ENCODE data around the gene ARHGAP18.

ARHGAP18 gene

DNA sequence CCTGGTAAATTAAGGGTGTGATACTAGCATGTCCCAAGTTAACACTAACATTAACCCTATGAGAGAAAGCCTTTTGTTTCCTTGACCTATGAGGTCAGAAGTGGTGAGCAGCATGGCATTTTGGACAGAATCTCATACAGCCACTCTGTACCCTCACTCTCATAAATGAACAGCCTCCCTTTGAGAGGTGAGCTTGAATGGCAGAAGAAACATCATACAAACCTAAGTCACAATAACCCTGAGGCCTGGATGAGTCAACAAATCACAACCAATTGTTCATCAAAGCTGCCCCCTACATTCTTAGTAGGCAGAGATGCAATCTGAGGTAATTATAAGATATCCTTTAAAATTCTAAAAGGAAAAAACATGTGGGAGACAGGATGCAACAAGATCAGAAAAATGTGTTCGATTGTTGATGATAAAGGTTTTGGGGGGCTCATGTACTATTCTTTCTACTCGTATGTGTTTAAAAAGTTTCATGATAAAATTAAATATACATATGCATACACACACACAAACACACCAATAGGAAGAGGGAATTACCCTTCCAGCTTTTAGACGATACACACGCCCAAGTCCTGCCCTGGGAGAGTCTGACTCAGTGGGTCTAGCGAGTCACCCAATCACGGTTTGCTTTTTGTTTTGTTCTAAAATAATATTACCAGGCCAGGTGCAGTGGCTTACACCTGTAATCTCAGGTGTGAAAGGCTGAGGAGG lies 117.3 kb downstream of the ARHGAP18 start:
- TF ChIP-seq, protein P1, sequence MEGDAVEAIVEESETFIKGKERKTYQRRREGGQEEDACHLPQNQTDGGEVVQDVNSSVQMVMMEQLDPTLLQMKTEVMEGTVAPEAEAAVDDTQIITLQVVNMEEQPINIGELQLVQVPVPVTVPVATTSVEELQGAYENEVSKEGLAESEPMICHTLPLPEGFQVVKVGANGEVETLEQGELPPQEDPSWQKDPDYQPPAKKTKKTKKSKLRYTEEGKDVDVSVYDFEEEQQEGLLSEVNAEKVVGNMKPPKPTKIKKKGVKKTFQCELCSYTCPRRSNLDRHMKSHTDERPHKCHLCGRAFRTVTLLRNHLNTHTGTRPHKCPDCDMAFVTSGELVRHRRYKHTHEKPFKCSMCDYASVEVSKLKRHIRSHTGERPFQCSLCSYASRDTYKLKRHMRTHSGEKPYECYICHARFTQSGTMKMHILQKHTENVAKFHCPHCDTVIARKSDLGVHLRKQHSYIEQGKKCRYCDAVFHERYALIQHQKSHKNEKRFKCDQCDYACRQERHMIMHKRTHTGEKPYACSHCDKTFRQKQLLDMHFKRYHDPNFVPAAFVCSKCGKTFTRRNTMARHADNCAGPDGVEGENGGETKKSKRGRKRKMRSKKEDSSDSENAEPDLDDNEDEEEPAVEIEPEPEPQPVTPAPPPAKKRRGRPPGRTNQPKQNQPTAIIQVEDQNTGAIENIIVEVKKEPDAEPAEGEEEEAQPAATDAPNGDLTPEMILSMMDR (IDR thresholded peaks at IDR 0.05; ENCODE audit: borderline replicate concordance, insufficient read depth, low read depth, low read length) = no peak
- H3K4me3 ChIP-seq (ENCODE audit: low read depth, low read length) = no peak overlapping the region

DNA sequence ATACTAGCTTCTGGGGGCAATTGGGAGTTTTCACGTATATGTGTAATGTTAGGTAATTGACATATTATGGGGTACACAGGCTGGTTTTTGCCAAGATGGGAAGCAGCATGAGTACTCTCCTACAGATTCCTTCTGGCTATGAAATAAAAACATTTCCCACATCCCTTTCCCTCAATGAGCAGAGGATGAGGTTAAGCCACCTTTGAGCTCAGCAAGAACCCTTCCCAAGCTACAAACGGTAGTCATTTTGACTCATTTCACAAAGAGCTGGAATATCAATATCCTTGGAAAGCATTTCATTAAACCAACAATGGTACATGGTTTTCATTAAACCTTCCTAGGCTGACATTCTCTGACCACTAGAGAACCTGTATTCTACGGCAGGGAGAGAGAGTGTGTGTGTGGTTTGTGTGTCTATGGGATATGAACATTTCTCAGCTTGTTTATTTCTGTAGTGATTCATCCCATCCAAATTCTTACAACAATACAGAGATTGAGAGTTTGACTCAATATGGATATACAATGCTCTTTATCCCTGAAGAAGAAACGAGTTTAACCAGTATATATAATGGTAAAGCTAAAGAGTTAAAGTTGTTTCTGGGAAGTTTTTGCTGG lies 119.5 kb downstream of the ARHGAP18 start:
- TF ChIP-seq, protein P1 (IDR thresholded peaks at IDR 0.05; ENCODE audit: borderline replicate concordance, insufficient read depth, low read depth, low read length) = no peak
- no peak overlapping the region for H3K4me3 ChIP-seq (ENCODE audit: low read depth, low read length)

DNA sequence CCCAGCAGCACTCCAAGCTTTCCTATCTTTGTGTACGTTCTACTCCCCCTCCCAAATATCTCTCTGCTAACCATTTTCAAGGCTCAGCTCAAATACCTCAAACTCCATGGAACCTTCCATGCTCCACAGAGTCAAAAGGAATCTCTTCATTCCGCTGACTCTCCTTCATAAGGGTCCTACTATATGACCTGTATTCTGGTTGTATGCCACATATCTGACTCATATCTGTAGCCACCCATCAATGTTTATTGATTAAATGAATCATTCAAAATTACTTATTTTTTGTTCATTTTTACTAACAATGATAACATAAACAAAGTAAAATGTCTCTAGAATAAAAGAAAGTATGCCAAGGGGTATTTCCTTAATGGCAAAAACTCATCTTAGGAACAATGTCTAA lies 123.2 kb downstream of the ARHGAP18 start:
- TF ChIP-seq, protein P1 (IDR thresholded peaks at IDR 0.05; ENCODE audit: borderline replicate concordance, insufficient read depth, low read depth, low read length) = no peak
- no peak overlapping the region for H3K4me3 ChIP-seq (ENCODE audit: low read depth, low read length)

DNA sequence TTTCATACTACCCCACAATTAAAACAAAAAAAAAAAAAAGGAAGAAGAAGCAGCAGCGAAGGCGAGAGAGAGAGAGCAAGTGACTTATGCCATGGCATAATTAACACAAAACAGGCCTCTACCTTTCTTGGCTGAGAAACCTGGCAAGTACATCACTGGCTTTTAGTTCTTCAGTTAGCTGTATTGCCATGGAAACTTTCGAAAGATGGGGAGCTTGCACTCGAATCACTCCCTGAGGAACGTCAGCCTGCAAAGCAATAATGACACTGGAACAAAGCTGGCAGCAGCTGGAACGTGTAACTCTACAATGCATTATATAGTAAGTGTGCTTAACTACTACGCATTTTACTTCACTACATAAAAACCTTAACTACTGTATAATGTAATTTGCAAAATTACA lies 126.1 kb downstream of the ARHGAP18 start:
- no peak overlapping the region for H3K4me3 ChIP-seq (ENCODE audit: low read depth, low read length)
- TF ChIP-seq, protein P1 (IDR thresholded peaks at IDR 0.05; ENCODE audit: borderline replicate concordance, insufficient read depth, low read depth, low read length) = no peak

DNA sequence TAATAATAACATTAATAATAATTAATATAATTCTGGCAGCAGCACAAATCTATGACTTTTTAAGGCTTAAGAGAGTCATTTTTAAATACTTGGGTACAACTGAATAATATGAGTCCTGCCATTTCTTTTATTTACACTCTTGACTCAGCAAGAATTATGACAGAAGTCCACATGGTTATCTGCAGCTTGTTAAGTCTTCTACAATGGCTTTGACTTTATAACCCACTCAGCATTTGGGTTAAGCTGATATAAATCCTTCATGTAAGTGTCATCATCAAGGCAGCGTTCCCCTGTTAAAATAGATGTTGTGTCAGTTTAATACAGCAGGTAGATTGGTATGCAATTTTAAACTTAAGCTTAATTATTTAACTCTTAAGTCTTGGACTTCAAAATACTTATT lies 131.7 kb downstream of the ARHGAP18 start:
- TF ChIP-seq, protein P1 (IDR thresholded peaks at IDR 0.05; ENCODE audit: borderline replicate concordance, insufficient read depth, low read depth, low read length) = no peak
- H3K4me3 ChIP-seq (ENCODE audit: low read depth, low read length) = no peak overlapping the region

DNA sequence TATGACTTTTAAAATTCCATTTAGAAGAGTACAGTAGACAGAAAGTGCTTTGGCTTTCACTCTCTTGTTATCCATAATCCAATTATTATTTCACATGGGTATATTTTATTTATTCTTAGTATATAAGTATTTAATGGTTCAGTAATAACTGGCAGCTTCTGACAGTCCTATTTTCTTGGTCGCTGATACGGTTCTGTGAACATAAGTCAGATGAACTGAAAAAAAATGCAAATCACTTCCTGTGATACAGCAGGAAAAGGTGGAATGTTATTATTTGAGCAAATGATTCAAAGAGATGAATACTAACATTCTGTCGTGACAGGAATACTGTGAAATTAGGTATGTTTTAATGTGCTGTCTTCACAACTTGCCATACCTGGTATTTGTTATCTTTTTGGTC lies 132.3 kb downstream of the ARHGAP18 start:
- no peak overlapping the region for H3K4me3 ChIP-seq (ENCODE audit: low read depth, low read length)
- TF ChIP-seq, protein P1 (IDR thresholded peaks at IDR 0.05; ENCODE audit: borderline replicate concordance, insufficient read depth, low read depth, low read length) = no peak

DNA sequence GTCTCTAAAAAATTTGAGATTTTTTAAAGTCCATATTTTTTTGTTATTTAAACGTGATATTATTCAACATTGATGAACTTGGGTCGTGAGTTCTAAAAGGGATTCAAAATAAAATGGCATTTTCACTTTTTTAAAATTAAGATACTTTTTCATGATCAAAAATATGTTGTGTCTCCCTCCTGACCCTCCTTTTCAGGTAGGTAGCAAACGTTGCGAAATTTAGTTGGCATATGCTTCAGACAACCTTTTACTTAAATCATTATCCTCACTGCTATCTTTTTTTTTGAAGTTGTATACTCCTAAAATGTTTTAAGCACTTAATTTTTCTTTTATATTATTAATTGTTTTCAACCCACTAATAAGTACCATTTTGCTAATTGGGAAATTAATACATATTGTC lies 133.5 kb downstream of the ARHGAP18 start:
- TF ChIP-seq, protein P1 (IDR thresholded peaks at IDR 0.05; ENCODE audit: borderline replicate concordance, insufficient read depth, low read depth, low read length) = no peak

More for the DNA sequence above, 133.5 kb downstream of the ARHGAP18 start:
- no peak overlapping the region for H3K4me3 ChIP-seq (ENCODE audit: low read depth, low read length)
